ENCODE data around the gene PLXNB1. TPM values are rescaled to one million over a fixed set of nuclear protein-coding genes. Genes with fewer than 3 reads are reported as not detected.

Gene PLXNB1
- total RNA-seq, 3 donors from 2014 or later: 98.1 to 136 (median 127) TPM

DNA sequence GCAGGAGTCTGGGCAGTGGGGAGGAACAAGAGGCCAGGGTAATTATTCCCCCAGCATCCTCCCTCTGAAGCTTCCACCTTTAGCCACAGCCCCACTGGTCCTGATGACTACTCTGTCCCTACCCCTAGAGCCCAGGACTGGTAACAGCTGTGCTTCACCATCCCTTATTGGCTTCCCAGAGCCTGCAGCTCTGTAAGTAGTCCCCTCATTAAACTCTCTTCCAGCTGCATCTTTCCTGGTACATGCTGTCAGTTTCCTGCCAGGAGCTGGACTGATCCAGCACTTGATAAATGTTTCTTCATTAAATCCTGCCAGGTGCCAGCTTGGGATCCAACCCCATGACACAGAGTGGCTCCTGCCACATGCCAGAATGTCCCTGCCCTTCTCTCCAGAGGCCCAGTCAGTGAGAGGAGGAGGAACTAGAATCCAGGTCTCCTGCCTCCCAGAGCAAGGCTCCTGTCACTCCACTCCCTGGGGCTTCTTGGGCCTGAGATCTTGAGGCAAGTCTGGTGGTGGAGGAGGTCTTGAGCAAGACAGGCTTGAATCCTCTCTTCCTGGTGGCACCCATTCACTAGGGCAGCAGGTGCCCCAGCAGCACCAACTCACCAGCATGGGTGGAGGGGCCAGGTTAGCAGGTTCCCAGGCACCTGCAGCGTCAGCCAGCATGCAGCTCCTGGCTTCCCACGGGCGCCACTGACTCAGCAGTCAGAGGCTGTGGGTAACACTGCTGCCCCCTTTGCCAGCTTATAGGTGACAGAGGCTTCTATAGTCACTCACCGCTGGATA lies 30.3 kb downstream of the PLXNB1 start:
- TF ChIP-seq, protein P1, sequence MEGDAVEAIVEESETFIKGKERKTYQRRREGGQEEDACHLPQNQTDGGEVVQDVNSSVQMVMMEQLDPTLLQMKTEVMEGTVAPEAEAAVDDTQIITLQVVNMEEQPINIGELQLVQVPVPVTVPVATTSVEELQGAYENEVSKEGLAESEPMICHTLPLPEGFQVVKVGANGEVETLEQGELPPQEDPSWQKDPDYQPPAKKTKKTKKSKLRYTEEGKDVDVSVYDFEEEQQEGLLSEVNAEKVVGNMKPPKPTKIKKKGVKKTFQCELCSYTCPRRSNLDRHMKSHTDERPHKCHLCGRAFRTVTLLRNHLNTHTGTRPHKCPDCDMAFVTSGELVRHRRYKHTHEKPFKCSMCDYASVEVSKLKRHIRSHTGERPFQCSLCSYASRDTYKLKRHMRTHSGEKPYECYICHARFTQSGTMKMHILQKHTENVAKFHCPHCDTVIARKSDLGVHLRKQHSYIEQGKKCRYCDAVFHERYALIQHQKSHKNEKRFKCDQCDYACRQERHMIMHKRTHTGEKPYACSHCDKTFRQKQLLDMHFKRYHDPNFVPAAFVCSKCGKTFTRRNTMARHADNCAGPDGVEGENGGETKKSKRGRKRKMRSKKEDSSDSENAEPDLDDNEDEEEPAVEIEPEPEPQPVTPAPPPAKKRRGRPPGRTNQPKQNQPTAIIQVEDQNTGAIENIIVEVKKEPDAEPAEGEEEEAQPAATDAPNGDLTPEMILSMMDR (IDR thresholded peaks at IDR 0.05): no peak
- H3K9me3 ChIP-seq: no peaks in the 10 kb centered on the region
- DNase-seq: peak in 2 of 3 donors; percentile 3 to 25
- H3K36me3 ChIP-seq (ENCODE audit: low read depth): no peaks in the 10 kb centered on the region
- intact Hi-C loops (cut with DNase I, micrococcal nuclease): loop anchor here (2.0 to 5.0 kb wide), 2 partner anchors 37 to 38 kb away; no protein-coding TSS in a partner anchor
- no peak overlapping the region for H3K4me3 ChIP-seq
- ATAC-seq: peak; percentile 6
- no peaks in the 10 kb centered on the region for H3K4me1 ChIP-seq (ENCODE audit: low read depth)

DNA sequence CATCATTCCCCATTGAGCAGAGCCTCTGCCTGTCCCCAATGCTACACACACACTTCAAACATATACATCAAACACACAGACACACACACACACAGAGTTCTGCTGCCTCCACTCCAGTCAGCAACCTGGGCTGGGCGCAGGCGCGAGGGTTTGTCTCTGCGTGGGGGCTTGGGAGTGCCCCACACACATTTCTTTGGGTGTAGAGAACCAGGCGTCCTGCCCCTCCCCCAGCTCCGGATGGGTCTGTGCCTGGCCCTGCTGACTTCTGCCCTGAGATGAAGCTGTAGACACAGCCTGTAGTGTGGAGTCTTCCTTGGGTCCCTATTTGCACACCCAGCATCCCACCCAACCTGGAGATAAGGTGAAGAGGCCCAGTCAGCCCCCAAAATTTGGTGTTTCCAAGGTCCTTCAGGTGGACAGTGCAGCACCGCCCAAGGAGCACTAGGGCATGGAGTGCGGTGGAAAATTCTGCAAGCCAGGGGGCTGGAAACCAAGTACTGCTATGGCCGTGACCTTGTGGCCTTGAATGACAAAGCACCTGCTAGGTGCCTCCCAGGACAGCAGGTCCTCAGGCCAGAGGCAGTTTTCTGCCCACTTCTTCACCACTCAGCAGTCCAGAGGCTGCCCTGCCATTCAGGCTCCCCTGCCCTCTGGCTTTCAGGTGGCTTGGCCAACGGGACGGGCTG lies 31.0 kb downstream of the PLXNB1 start:
- TF ChIP-seq, protein P1 (IDR thresholded peaks at IDR 0.05): no peak
- DNase-seq: peak in 2 of 3 donors; percentile 3 to 19
- intact Hi-C loops (cut with DNase I, micrococcal nuclease): no loop called here
- Histone ChIP-seq H3K9me3 (no peaks in the 10 kb centered on the region), H3K4me1 (ENCODE audit: low read depth) (no peaks in the 10 kb centered on the region), H3K36me3 (ENCODE audit: low read depth) (no peaks in the 10 kb centered on the region), H3K4me3 (no peak overlapping the region)
- ATAC-seq: peak; percentile 3

DNA sequence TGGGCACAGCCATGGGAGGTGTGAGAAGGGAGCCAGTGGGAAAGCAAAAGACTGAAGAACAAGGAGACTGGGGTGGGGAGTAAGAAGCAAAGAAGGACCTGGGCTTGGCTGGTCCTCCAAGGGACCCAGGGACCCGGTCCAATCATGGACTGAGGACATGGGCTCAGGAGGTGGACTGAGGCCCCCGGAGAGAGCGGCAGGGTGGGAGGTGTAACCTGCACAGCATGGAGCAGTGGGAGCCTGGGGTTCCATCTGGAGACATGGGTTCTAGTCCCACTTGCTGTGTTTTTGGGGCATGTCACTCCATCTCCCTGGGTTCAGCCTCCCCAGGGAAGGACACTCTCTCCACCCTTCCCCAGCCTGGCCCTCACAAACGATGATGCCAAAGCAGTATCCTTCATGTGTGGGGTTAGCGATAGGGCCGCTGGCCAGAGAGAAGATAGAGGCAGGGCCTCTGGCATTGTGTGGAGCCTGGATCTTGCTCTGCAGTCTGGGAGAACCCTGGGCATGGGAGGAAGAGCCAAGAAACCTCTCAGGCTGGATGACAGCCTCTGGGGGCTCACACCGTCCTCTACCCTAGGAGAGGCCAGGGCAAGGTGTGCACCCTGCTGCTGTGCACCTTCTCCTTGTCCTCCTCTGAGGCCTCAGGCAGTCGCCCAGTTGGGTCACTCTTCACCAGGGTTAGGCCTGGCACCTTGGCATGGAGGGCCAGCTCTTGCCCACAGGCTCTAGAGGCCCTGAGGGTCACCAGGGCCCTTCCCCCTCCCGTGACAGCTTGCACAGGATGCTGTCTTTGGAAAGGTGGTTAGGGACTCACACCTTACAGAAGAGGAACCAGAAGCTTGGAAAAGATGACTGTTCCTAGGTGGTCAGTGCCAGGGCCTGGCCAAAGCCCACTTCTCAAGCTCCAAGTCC lies 31.9 kb downstream of the PLXNB1 start:
- ATAC-seq: no peak
- Histone ChIP-seq H3K4me1 (ENCODE audit: low read depth) (no peaks in the 10 kb centered on the region), H3K4me3 (no peak overlapping the region), H3K36me3 (ENCODE audit: low read depth) (no peaks in the 10 kb centered on the region), H3K9me3 (no peaks in the 10 kb centered on the region)
- intact Hi-C loops (cut with DNase I, micrococcal nuclease): no loop called here
- TF ChIP-seq, protein P1 (IDR thresholded peaks at IDR 0.05): no peak
- DNase-seq: peak in 1 of 3 donors; percentile 17

DNA sequence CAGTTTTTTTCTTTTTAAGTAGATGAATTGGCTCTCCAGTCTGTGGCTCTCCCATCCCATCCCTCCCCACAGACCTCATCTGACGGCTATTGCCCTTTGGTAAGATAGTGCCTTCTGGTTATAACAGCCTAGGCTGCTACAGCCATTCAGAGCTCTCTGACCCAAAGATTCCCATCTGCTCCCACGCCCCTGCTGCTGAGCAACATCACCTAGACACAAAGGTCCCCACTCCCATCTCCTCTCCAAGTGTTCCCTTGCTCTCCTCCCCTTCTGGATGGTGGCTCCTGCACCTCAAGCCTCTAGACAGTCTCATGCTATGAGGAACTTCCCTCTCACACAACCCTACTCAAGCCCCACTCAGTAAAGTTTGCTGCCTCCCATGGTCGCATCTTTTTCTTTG lies 34.2 kb downstream of the PLXNB1 start:
- intact Hi-C loops (cut with DNase I, micrococcal nuclease): no loop called here
- no peak for DNase-seq

DNA sequence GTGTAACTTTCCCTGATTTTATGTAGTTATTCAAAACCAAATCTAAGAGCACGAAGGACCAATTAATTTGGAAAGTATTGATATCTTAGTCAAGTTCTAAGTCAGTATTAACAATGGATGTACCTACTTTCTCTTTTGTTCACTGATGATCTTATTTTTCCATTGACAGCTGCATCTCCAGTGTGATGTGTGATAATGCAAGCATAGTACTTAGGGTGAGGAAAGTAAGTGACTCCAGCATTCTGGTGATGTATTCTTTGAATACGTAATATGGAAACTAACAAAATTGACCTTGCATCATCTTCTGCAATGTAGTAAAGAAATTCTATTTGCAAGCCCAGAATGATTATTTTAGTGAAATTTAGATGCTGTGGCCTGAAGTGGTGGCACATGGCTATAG lies 35.5 kb downstream of the PLXNB1 start:
- ATAC-seq (no peak), DNase-seq (no peak)
- Histone ChIP-seq H3K4me3 (no peak overlapping the region), H3K36me3 (ENCODE audit: low read depth) (no peaks in the 10 kb centered on the region), H3K9me3 (no peaks in the 10 kb centered on the region), H3K4me1 (ENCODE audit: low read depth) (no peaks in the 10 kb centered on the region)
- TF ChIP-seq, protein P1 (IDR thresholded peaks at IDR 0.05): no peak
- intact Hi-C loops (cut with DNase I, micrococcal nuclease): no loop called here

More for the DNA sequence above, 34.2 kb downstream of the PLXNB1 start:
- H3K4me1 ChIP-seq (ENCODE audit: low read depth): no peaks in the 10 kb centered on the region
- TF ChIP-seq, protein P1 (IDR thresholded peaks at IDR 0.05): no peak
- H3K4me3 ChIP-seq: no peak overlapping the region
- ATAC-seq: no peak
- no peaks in the 10 kb centered on the region for H3K36me3 ChIP-seq (ENCODE audit: low read depth)
- H3K9me3 ChIP-seq: no peaks in the 10 kb centered on the region

Data from mucosa of descending colon (tissue), 3 donors.